ENCODE data around the gene CDC42EP5. TPM values are rescaled to one million over a fixed set of nuclear protein-coding genes. Genes with fewer than 3 reads are reported as not detected.

CDC42EP5 gene
- total and polyA plus RNA-seq, 4 donors, result 15.8 to 25.7 (median 21.3) TPM

DNA sequence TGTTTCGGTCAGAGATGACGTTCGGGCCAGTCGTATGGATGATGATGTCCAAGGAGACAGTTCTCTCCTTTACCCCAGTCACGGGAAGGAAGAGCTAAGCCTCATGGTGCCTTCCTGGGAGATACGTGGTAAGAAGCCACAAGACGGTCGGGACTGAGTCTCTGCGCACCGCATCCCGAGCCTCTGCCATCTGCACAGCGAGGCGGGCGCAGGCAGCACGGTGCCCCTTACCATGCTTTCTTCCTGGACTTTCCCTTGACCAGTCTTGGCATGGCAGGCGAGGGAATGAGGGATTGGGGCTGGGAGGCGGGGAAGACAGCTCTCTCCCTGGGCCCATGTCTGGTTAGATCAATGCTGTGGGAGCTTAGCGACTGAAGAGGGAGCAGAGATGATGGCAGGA, 19.5 kb upstream of the CDC42EP5 start:
- H3K36me3 ChIP-seq (ENCODE audit: control insufficient read depth in 4 of 4, insufficient read depth in 4 of 4, low read length in 4 of 4), result no peaks in the 10 kb centered on the region
- H3K4me1 ChIP-seq (ENCODE audit: control insufficient read depth in 5 of 5, insufficient read depth in 5 of 5, low read length in 5 of 5), result no peaks in the 10 kb centered on the region
- no peak overlapping the region for H3K4me3 ChIP-seq
- H3K27ac ChIP-seq (ENCODE audit: low read depth in 1 of 2, low read length in 1 of 2), result no peak overlapping the region
- DNase-seq, result no peak
- H3K9me3 ChIP-seq (ENCODE audit: control insufficient read depth in 4 of 4, insufficient read depth in 3 of 4, low read length in 3 of 4), result peaks cover 0 to 2% (median 0%) of the 10 kb centered on the region in 4 donors
- WGBS, 2 donors, result 83 to 94% methylated on average over 18 of the region's 18 CpGs
- TF ChIP-seq, protein P1, sequence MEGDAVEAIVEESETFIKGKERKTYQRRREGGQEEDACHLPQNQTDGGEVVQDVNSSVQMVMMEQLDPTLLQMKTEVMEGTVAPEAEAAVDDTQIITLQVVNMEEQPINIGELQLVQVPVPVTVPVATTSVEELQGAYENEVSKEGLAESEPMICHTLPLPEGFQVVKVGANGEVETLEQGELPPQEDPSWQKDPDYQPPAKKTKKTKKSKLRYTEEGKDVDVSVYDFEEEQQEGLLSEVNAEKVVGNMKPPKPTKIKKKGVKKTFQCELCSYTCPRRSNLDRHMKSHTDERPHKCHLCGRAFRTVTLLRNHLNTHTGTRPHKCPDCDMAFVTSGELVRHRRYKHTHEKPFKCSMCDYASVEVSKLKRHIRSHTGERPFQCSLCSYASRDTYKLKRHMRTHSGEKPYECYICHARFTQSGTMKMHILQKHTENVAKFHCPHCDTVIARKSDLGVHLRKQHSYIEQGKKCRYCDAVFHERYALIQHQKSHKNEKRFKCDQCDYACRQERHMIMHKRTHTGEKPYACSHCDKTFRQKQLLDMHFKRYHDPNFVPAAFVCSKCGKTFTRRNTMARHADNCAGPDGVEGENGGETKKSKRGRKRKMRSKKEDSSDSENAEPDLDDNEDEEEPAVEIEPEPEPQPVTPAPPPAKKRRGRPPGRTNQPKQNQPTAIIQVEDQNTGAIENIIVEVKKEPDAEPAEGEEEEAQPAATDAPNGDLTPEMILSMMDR (IDR thresholded peaks at IDR 0.05; ENCODE audit: control extremely low read depth, extremely low read depth), result no peak
- H3K9ac ChIP-seq (ENCODE audit: insufficient read depth in 1 of 2, low read length in 2 of 2), result no peak overlapping the region
- ATAC-seq (ENCODE audit: insufficient read depth, low FRiP score), result no peak
- no peaks in the 10 kb centered on the region for H3K27me3 ChIP-seq (ENCODE audit: control insufficient read depth in 3 of 3, insufficient read depth in 3 of 3, low read length in 2 of 3)

DNA sequence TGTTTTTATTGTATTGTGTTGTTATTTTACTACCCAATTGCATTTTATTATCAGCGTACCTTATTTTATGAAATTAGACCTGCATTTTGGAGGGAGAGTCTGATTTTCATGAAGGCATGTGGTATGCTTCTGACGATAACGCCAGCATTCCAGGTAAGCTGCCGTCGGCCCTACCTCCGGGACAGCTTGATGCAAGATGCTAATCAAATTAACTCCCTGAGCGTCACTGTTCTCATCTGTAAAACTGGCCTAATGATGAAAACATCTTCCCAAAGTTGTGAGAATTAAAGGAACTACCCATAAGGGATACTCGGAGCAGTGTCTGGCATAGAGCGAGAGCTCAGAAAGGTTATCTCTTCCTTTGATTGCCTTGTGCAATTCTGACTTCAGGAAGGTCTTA, 16.7 kb upstream of the CDC42EP5 start:
- H3K36me3 ChIP-seq (ENCODE audit: control insufficient read depth in 4 of 4, insufficient read depth in 4 of 4, low read length in 4 of 4), result no peaks in the 10 kb centered on the region
- no peak overlapping the region for H3K4me3 ChIP-seq
- no peak for DNase-seq
- H3K27ac ChIP-seq (ENCODE audit: low read depth in 1 of 2, low read length in 1 of 2), result no peak overlapping the region
- 65 to 74% methylated on average over 9 of the region's 9 CpGs for WGBS, 2 donors
- H3K9me3 ChIP-seq (ENCODE audit: control insufficient read depth in 4 of 4, insufficient read depth in 3 of 4, low read length in 3 of 4), result peaks cover 0 to 2% (median 0%) of the 10 kb centered on the region in 4 donors
- ATAC-seq (ENCODE audit: insufficient read depth, low FRiP score), result no peak
- TF ChIP-seq, protein P1 (IDR thresholded peaks at IDR 0.05; ENCODE audit: control extremely low read depth, extremely low read depth), result no peak
- H3K9ac ChIP-seq (ENCODE audit: insufficient read depth in 1 of 2, low read length in 2 of 2), result no peak overlapping the region
- H3K27me3 ChIP-seq (ENCODE audit: control insufficient read depth in 3 of 3, insufficient read depth in 3 of 3, low read length in 2 of 3), result no peaks in the 10 kb centered on the region
- no peaks in the 10 kb centered on the region for H3K4me1 ChIP-seq (ENCODE audit: control insufficient read depth in 5 of 5, insufficient read depth in 5 of 5, low read length in 5 of 5)

DNA sequence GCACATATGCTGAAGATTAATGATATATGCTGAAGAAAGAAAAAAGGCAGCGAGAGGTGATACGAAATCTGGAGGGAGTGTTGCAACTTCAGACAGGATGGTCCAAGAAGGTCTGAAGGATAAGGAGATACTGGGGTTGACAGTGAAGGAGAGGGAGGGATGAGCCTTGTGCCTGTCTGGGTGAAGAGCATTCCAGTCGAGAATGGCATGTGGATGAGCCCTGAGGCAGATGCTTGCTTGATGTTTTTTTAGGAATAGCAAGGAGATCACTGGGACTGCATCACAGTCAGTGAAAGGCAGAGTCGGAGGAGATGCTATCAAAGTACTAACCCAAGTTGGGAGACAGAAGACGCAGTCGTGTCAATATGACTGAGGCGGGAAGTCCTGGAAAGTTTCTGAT, 16.2 kb upstream of the CDC42EP5 start:
- no peak overlapping the region for H3K9ac ChIP-seq (ENCODE audit: insufficient read depth in 1 of 2, low read length in 2 of 2)
- no peak overlapping the region for H3K27ac ChIP-seq (ENCODE audit: low read depth in 1 of 2, low read length in 1 of 2)
- no peak for ATAC-seq (ENCODE audit: insufficient read depth, low FRiP score)
- H3K4me1 ChIP-seq (ENCODE audit: control insufficient read depth in 5 of 5, insufficient read depth in 5 of 5, low read length in 5 of 5), result no peaks in the 10 kb centered on the region
- H3K4me3 ChIP-seq, result no peak overlapping the region
- WGBS, 2 donors, result 62 to 79% methylated on average over 7 of the region's 7 CpGs
- no peaks in the 10 kb centered on the region for H3K27me3 ChIP-seq (ENCODE audit: control insufficient read depth in 3 of 3, insufficient read depth in 3 of 3, low read length in 2 of 3)
- DNase-seq, result no peak
- peaks cover 0 to 2% (median 0%) of the 10 kb centered on the region in 4 donors for H3K9me3 ChIP-seq (ENCODE audit: control insufficient read depth in 4 of 4, insufficient read depth in 3 of 4, low read length in 3 of 4)
- TF ChIP-seq, protein P1 (IDR thresholded peaks at IDR 0.05; ENCODE audit: control extremely low read depth, extremely low read depth), result no peak
- no peaks in the 10 kb centered on the region for H3K36me3 ChIP-seq (ENCODE audit: control insufficient read depth in 4 of 4, insufficient read depth in 4 of 4, low read length in 4 of 4)

DNA sequence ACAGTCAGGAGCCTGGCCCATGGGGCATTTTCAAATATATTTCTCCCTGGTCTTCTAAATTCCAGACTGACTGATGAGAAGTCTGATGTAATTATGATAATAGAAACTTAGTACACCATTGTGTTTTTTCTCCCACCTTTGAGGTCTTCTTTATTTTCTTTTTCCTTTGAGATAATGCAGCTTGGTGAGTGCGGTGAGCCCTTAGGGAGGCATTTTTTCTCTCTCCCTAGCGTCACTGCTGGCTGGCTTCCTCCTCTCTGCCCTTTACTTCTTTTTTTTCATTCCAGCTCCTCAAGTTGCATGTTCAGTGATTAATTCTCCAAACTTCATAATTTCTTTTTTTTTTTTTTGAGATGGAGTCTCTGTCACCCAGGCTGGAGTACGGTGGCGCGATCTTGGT, 12.8 kb upstream of the CDC42EP5 start:
- 72 to 75% methylated on average over 5 of the region's 5 CpGs for WGBS, 2 donors
- no peaks in the 10 kb centered on the region for H3K9me3 ChIP-seq (ENCODE audit: control insufficient read depth in 4 of 4, insufficient read depth in 3 of 4, low read length in 3 of 4)
- no peaks in the 10 kb centered on the region for H3K27me3 ChIP-seq (ENCODE audit: control insufficient read depth in 3 of 3, insufficient read depth in 3 of 3, low read length in 2 of 3)
- DNase-seq (no peak), ATAC-seq (ENCODE audit: insufficient read depth, low FRiP score) (no peak)
- no peaks in the 10 kb centered on the region for H3K36me3 ChIP-seq (ENCODE audit: control insufficient read depth in 4 of 4, insufficient read depth in 4 of 4, low read length in 4 of 4)
- no peak overlapping the region for H3K9ac ChIP-seq (ENCODE audit: insufficient read depth in 1 of 2, low read length in 2 of 2)
- no peak overlapping the region for H3K27ac ChIP-seq (ENCODE audit: low read depth in 1 of 2, low read length in 1 of 2)
- no peaks in the 10 kb centered on the region for H3K4me1 ChIP-seq (ENCODE audit: control insufficient read depth in 5 of 5, insufficient read depth in 5 of 5, low read length in 5 of 5)
- no peak overlapping the region for H3K4me3 ChIP-seq
- TF ChIP-seq, protein P1 (IDR thresholded peaks at IDR 0.05; ENCODE audit: control extremely low read depth, extremely low read depth), result no peak
